Activated CD4-positive, CD25-positive, alpha-beta regulatory T cell treated with anti-CD3 and anti-CD28 coated beads, Interleukin-2, amount 50 U/mL, for 16 hours (primary cell): Measurements from ENCODE around the gene C14orf119.

Experiments used
- DNase-seq: peaks from one replicate; pipeline ENCODE4 v3.0.0-alpha.2; 2020; ENCODE audit warnings: low read depth, low spot score

C14orf119 gene

DNA sequence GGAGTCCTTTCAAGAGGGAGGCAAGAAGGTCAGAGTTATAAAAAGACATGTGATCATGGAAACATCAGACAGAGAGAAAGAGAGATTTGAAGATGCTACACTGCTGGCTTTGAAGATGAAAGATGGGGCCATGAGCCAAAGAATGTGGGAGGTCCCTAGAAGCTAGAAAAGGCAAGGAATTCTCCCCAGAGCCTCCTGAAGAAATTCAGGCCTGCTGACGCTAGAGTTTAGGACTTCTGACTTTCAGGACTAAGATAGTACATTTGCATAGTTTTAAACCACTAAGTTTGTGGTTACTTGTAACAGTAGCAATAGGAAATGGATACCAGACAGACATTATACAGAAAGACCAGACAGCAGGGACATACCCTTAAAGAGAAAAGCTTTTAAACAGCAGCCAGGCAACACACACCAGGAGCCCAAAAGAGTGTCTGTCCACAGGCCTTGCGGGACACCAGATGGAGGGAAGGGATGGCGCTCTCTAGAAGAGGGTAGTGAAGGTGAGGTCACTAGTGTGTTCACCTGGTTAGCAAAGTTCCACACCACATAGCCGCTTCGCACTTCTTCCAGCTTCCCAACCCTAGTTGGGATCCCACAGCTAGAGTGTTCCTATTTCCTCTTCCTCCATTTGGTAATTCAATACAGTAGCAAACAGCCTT is 53.4 kb downstream of the C14orf119 start:
- DNase-seq: no peak

DNA sequence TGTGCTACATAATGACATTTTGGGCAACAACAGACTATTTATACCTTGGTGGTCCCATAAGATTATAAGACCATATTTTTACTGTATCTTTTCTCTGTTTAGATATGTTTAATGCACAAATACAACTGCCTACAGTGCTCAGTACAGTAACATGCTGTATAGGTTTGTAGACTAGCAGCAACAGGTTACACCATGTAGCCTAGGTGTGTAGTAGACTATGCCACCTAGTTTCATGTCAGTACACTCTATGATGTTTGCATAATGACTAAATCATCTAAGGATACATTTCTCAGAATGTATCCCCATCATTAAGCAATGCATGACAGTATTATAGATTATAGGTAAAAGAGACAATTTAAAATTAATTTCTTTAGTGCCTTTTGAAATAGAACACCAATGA is 54.4 kb downstream of the C14orf119 start:
- DNase-seq: no peak
